Ovary (tissue), 9 donors: ENCODE data around the gene TM7SF2. TPM values are rescaled to one million over a fixed set of nuclear protein-coding genes. Genes with fewer than 3 reads are reported as not detected.

Experiments
- DNase-seq, 5 donors: peaks; one replicate each; pipeline ENCODE4 v3.0.0-alpha.2; 2019 to 2020
- H3K27ac ChIP-seq, 2 donors: fragments of 200-600 bp; one replicate each; pipeline versions ENCODE4 v1.5.1 to v1.8.0; 2019 to 2022
- H3K27me3 ChIP-seq: fragments of 200-600 bp; one replicate; pipeline ENCODE4 v1.8.0; 2022
- H3K36me3 ChIP-seq: fragments of 200-600 bp; sonication (generic); one replicate; pipeline ENCODE4 v1.5.1; 2019
- H3K4me1 ChIP-seq: one replicate; pipeline ENCODE4 v1.8.1; 2013; ENCODE audit warnings: mild to moderate bottlenecking, moderate library complexity; ENCODE audit not compliant: insufficient read depth
- H3K4me3 ChIP-seq: fragments of 200-600 bp; sonication (generic); one replicate; pipeline ENCODE4 v1.5.1; 2017
- H3K9me3 ChIP-seq, 2 donors: fragments of 200-600 bp in 1 of 2; sonication (generic) in 1 of 2; one replicate each; pipeline versions ENCODE4 v1.5.1 to v1.8.1; 2013 to 2019; ENCODE audit warnings: mild to moderate bottlenecking in 1 of 2, moderate library complexity in 1 of 2
- EP300 ChIP-seq: sonication (generic); formaldehyde crosslinking; IDR thresholded peaks from one replicate; pipeline ENCODE4 v1.6.1; 2017; ENCODE audit warnings: antibody characterized with exemption
- POLR2A ChIP-seq: fragments of 450-650 bp; IDR thresholded peaks from one replicate; pipeline ENCODE4 v1.6.1; 2017; ENCODE audit warnings: antibody characterized with exemption, mild to moderate bottlenecking, moderate library complexity
- WGBS, 3 donors: extraction: QIAGEN DNeasy Blood & Tissue Kit in 1 of 3; methylation state at CpG; one replicate each; pipeline versions ENCODE4 v1.1.5 to v1.1.7; 2013 to 2017; 5-methylcytosine and 5-hydroxymethylcytosine counted together
- intact Hi-C, 4 donors: fragments of 100-400 bp; cut with DNase I; formaldehyde crosslinking; loops; one replicate each; pipeline versions ENCODE4 v1.11.0 to v1.15.1; 2022 to 2023
- polyA plus RNA-seq, 2 donors: library from polyadenylated mRNA; stranded (reverse); fragments of 200-250 nt in 1 of 2; fragments of 350-450 nt in 1 of 2; fragmentation: Illumina TruSeq in 1 of 2; extraction: RNeasy Lipid Tissue Mini Kit (QIAGEN cat#74804) in 1 of 2; gene quantifications; one replicate each; pipeline ENCODE4 v1.2.3, GENCODE V29; 2013 to 2014
- total RNA-seq, 7 donors: library from RNA; depleted of rRNA in 2 of 7; stranded (reverse); fragments of >200 nt in 2 of 7; fragmentation: NEBNext Ultra II Directional in 3 of 7; extraction: Animal tissue kit (Norgen Biotek cat#: 25700) in 3 of 7; gene quantifications; one replicate each; pipeline versions ENCODE4 v1.1.0 to v1.2.4, GENCODE V29; 2016 to 2023
- TF ChIP-seq, protein P1 (sequence below), 3 donors: fragments of 450-650 bp in 2 of 3; fragments of 200-600 bp in 1 of 3; IDR thresholded peaks; one replicate each; pipeline versions ENCODE4 v1.5.1 to v1.8.0; 2016 to 2022; ENCODE audit warnings: antibody characterized with exemption in 3 of 3, mild to moderate bottlenecking in 1 of 3
- donor health status: DM: no; HTN: no; CAD: no; lungs with moderate emphysema.
- donor health status: DM: no; HTN: no; CAD: no.
- donor health status: Bipolar disorder and iron deficiency.
- donor health status: DM: yes; HTN: yes; CAD: no.
- donor health status: DM: no; HTN: no; CAD: no.
- donor health status: DM: yes; HTN: yes; CAD: no.

TM7SF2 gene
- total and polyA plus RNA-seq, 9 donors, result 30.0 to 170 (median 76.3) TPM

DNA sequence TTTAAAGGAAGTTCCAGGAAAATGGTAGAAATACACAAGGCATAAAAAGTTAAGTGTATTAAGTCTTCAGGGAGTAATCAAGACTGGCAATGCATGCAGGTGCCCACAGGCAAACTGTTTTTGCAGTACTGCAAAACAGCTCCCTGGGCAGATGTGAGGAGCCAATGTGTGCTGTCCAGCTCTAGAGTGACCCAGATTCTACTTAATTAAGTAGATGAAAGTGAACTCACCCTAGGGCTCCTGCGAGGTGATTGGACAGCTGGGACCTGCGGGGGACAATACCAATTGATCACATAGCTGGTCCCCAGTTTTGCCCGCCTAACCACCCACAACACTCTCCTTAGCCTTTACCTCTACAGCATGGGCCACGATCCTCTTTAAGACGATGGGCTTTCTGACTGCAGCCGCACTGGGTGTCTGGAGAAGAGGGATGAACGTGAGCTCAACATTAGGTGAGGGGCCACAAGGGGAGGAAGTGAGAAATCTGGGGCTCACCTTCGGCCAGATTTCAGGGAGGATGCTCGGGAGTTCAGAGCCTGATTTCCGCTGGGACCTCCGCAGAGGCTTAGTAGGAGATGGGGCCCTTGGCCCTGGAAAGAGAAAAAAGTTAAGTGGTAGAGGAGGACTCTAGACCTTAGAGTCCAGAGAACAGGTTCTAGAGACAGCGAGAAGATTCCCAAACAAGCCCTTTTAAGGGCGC lies 28.4 kb upstream of the TM7SF2 start:
- Histone ChIP-seq H3K4me1 (peaks cover 7% of the 10 kb centered on the region), H3K4me3 (peak overlapping the region; percentile 77), H3K36me3 (no peaks in the 10 kb centered on the region), H3K27me3 (no peaks in the 10 kb centered on the region), H3K27ac (peak overlapping the region in 1 of 2 donors; percentile 86), H3K9me3 (no peaks in the 10 kb centered on the region)
- TF ChIP-seq POLR2A, result no peak
- no peak for TF ChIP-seq EP300
- TF ChIP-seq, protein P1, sequence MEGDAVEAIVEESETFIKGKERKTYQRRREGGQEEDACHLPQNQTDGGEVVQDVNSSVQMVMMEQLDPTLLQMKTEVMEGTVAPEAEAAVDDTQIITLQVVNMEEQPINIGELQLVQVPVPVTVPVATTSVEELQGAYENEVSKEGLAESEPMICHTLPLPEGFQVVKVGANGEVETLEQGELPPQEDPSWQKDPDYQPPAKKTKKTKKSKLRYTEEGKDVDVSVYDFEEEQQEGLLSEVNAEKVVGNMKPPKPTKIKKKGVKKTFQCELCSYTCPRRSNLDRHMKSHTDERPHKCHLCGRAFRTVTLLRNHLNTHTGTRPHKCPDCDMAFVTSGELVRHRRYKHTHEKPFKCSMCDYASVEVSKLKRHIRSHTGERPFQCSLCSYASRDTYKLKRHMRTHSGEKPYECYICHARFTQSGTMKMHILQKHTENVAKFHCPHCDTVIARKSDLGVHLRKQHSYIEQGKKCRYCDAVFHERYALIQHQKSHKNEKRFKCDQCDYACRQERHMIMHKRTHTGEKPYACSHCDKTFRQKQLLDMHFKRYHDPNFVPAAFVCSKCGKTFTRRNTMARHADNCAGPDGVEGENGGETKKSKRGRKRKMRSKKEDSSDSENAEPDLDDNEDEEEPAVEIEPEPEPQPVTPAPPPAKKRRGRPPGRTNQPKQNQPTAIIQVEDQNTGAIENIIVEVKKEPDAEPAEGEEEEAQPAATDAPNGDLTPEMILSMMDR (IDR thresholded peaks at IDR 0.05), result no peak
- no peak for DNase-seq
- 4 to 6% (median 4%) methylated on average over 13 of the region's 13 CpGs for WGBS, 3 donors
- intact Hi-C loops, result loop anchor here in 1 of 4 donors (5.0 kb wide), 1 partner anchor 34 kb away; the partner anchor contains the start of gene ZNHIT2

GRCh38 chr11:65083834-65084597 lies 27.7 kb upstream of the TM7SF2 start, which contains the start of the genes CDCA5 and ZFPL1:
CDCA5 (minus strand) TSS chr11:65084040; CDS start chr11:65083978, 62 bp downstream.
ZFPL1 (plus strand) TSS chr11:65084222; CDS start chr11:65084699, 477 bp downstream.
- WGBS, 3 donors, result 0 to 1% (median 1%) methylated on average over 49 to 79 of the region's 79 CpGs
- TF ChIP-seq EP300, result peak; percentile 18
- TF ChIP-seq, protein P1 (IDR thresholded peaks at IDR 0.05), result no peak
- TF ChIP-seq POLR2A, result peak; percentile 75
- Histone ChIP-seq H3K4me3 (peak within 1 kb of the TSS; percentile 77), H3K27ac (peak within 1 kb of the TSS; percentile 75 to 86), H3K36me3 (no peaks in the 10 kb centered on the region), H3K27me3 (no peaks in the 10 kb centered on the region), H3K4me1 (peaks cover 7% of the 10 kb centered on the region), H3K9me3 (no peaks in the 10 kb centered on the region)
- DNase-seq, result peak; percentile 92 to 97 (median 95)
- intact Hi-C loops, result loop anchor here in 1 of 4 donors (5.0 kb wide), 1 partner anchor 33 kb away; the partner anchor contains the start of gene ZNHIT2

DNA sequence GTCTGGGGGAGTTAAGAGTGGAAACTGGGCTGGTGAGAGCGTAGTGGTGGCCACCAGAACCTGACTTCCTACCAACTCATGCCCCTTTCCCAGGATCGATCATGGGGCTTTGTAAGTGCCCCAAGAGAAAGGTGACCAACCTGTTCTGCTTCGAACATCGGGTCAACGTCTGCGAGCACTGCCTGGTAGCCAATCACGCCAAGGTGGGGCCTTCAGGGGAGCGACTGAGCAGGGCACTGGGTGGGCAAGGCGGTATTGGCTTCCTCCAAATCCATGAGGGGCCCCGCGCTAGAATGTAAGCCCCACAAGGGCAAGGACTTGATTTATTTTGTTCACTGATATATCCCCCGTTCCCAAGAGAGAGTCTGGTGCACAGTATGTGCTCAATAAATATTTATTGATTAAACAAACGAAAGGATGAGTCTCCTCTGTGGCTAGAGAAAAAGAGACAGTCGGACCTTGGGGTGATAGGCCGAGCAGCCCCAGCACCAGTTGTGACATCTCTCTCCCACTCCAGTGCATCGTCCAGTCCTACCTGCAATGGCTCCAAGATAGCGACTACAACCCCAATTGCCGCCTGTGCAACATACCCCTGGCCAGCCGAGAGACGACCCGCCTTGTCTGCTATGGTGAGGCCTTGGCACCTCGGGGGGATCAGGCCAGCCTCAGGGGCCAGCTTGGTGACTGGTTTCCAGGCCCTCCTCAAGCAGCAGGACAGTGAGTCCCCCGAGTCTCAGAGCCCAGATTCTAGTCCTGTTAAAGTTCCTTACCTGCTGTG lies 26.9 kb upstream of the TM7SF2 start:
- intact Hi-C loops, result loop anchor here in 2 of 4 donors (5.0 kb wide), 2 partner anchors 33 to 72 kb away; partner anchors contain the start of genes ARL2 (in 1 of the 2) and ZNHIT2 (in 1 of the 2)
- H3K4me1 ChIP-seq, result peaks cover 7% of the 10 kb centered on the region
- no peaks in the 10 kb centered on the region for H3K36me3 ChIP-seq
- DNase-seq, result no peak
- no peaks in the 10 kb centered on the region for H3K27me3 ChIP-seq
- TF ChIP-seq EP300 (no peak), POLR2A (no peak)
- TF ChIP-seq, protein P1 (IDR thresholded peaks at IDR 0.05), result no peak
- peak overlapping the region; percentile 75 to 86 for H3K27ac ChIP-seq
- H3K9me3 ChIP-seq, result no peaks in the 10 kb centered on the region
- H3K4me3 ChIP-seq, result peak overlapping the region; percentile 77
- 38 to 42% (median 38%) methylated on average over 23 of the region's 23 CpGs for WGBS, 3 donors

DNA sequence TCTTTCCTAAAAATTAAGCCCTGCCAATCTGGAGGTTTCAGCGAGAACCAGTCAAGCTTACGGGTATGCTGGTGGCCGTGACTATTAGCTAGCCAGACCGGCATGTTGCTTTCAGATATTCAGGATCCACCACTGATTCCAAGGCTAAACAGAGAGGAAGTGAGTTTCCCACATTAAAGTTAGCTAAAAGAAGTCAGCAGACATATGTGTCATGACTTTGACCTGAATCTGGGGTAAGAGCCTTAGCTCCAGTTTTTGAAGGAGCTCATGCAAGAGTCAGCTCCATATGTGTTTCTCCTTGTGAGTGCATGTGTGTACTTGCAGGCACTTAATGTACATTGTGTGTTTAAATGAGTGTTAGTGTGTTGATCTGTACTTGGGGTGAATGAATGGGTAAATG lies 26.2 kb upstream of the TM7SF2 start:
- intact Hi-C loops, result loop anchor here in 1 of 4 donors (5.0 kb wide), 1 partner anchor 73 kb away; the partner anchor contains the start of gene ARL2

More for the DNA sequence above, 26.2 kb upstream of the TM7SF2 start:
- Histone ChIP-seq H3K4me3 (no peak overlapping the region), H3K27me3 (no peaks in the 10 kb centered on the region), H3K4me1 (peaks cover 7% of the 10 kb centered on the region), H3K36me3 (no peaks in the 10 kb centered on the region), H3K27ac (no peak overlapping the region), H3K9me3 (no peaks in the 10 kb centered on the region)
- TF ChIP-seq, protein P1 (IDR thresholded peaks at IDR 0.05), result no peak
- TF ChIP-seq POLR2A (no peak), EP300 (no peak)
- WGBS, 3 donors, result 86 to 93% (median 88%) methylated on average over 4 of the region's 4 CpGs
- no peak for DNase-seq
